Stomach (tissue), 4 donors: ENCODE data around the gene SLC46A2.

ENCODE experiments used
- EP300 ChIP-seq: sonication (generic); formaldehyde crosslinking; IDR thresholded peaks from one replicate; pipeline ENCODE4 v1.6.1; 2017; ENCODE audit warnings: antibody characterized with exemption
- POLR2A ChIP-seq, 4 donors: fragments of 450-650 bp; IDR thresholded peaks; one replicate each; pipeline ENCODE4 v1.6.1; 2016; ENCODE audit warnings: antibody characterized with exemption in 4 of 4, control low read depth in 2 of 4, mild to moderate bottlenecking in 1 of 4, moderate library complexity in 1 of 4
- POLR2AphosphoS5 ChIP-seq, 3 donors: sonication (generic); formaldehyde crosslinking; IDR thresholded peaks; one replicate each; pipeline ENCODE4 v1.6.1; 2016; ENCODE audit warnings: antibody characterized with exemption in 3 of 3
- TF ChIP-seq, protein P1 (sequence below), 7 experiments: fragments of 450-650 bp in 4 of 7; fragments of 200-600 bp in 3 of 7; sonication (generic) in 3 of 7; IDR thresholded peaks; one replicate each; pipeline ENCODE4 v1.5.1; 2016 to 2019; ENCODE audit warnings: antibody characterized with exemption in 7 of 7, control low read depth in 2 of 7, mild to moderate bottlenecking in 1 of 7

DNA sequence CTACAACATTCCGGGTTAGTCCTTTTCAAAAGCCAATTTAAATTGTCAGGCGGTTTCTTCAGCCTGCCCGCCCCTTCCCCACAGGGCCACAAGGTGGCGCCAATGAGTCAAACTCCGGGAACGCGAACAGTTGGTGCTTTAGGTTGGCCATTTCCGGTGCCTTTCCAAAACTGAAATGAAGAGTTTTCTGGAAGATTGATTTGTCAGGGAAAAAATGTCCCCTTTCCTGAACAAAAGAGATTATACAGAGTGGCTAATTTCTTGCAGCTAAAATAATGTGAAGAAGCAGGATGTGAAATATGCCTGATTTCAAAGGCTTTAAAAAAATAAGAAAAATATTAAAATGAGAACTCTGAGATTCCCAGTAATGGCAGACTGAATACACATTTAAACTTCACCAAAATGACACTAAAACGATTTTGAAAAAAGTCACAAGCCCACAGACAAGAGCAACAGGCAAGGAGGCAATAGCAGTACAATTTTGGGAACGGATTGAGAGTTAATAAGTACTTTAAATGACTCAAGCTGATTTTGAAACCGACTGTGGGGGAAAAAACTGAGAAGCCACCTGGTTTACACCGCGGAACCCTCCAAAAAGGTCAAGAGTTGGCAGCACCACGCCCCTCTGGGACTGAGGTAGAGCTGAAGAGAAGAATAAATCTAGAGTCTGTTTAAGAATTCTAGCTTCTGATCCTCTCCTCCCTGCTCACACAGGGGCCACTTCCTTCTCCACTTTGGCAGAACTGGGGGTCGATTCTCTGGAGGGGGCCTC, 45.7 kb downstream of the SLC46A2 start:
- TF ChIP-seq, protein P1, sequence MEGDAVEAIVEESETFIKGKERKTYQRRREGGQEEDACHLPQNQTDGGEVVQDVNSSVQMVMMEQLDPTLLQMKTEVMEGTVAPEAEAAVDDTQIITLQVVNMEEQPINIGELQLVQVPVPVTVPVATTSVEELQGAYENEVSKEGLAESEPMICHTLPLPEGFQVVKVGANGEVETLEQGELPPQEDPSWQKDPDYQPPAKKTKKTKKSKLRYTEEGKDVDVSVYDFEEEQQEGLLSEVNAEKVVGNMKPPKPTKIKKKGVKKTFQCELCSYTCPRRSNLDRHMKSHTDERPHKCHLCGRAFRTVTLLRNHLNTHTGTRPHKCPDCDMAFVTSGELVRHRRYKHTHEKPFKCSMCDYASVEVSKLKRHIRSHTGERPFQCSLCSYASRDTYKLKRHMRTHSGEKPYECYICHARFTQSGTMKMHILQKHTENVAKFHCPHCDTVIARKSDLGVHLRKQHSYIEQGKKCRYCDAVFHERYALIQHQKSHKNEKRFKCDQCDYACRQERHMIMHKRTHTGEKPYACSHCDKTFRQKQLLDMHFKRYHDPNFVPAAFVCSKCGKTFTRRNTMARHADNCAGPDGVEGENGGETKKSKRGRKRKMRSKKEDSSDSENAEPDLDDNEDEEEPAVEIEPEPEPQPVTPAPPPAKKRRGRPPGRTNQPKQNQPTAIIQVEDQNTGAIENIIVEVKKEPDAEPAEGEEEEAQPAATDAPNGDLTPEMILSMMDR (IDR thresholded peaks at IDR 0.05) = peak in 5 of 7 experiments; percentile 81 to 99 (median 96)
- no peak for TF ChIP-seq POLR2A (IDR thresholded peaks at IDR 0.05)
- TF ChIP-seq POLR2AphosphoS5 (IDR thresholded peaks at IDR 0.05) = peak in 1 of 3 donors; percentile 67
- TF ChIP-seq EP300 = no peak
